M059J (cell line): ENCODE data around the gene ZNF765. TPM values are rescaled to one million over a fixed set of nuclear protein-coding genes. Genes with fewer than 3 reads are reported as not detected.
"Not testable (repeated sequence)": the region's sequence is repeated elsewhere in the genome, so short reads cannot be mapped to it uniquely, and the experiment has no call there.

Experiments used
- DNase-seq: peaks from one replicate; pipeline ENCODE4 v3.0.0-alpha.2; 2012; ENCODE audit warnings: low read depth
- total RNA-seq: library from RNA; depleted of rRNA; stranded (reverse); fragments of >200 nt; shearing (Covaris generic); gene quantifications from 2 replicates; pipeline ENCODE4 v1.2.3, GENCODE V29; 2014; rRNA removed

Gene ZNF765
- total RNA-seq = 10.1 and 10.9 TPM in 2 replicates

DNA sequence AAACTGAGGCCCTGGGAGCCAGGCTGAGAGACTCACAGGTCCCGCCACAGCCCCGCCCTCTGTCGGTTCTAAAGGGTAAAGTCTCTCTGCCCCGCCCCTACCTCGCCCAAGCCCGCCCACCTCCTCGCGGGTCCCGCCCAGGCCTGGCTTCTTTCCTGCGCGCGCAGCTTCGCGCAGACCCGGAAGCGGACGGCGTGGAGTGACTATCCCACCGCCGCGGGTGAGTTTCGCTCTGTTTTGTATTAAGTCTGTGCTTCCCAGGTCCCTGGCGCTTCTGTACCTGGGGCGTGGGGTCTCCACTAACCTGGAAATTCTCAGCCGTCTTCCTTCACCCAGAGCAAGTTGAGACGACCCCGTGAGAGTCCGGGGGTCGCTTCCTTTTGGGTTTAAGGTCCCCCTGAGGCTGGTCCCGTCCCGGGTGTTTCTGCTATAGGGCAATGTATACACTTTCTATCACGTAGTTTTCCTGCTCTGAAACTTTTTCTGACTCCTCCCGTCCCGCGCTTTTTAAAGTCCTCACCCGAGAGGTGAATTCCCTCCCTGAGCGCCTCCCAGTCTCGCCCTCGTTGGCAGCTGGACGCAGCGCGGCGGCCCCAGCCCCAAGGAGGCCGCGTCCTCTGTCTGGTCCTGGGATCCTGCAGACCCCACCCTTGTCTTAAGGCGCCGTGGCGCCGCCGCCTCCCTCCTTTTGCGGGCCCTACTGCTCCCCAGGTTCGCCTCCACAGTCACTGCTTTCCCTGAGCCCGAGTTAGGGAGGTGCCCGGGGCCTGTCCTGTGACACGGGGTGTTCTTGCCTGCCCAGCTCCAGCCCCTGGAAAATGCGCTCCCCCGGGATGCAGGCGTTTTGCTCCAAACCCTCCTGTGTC is at the start of gene ZNF765:
TSS of gene ZNF765 (plus strand) at position 176 of the 866 bp plus-strand sequence. CDS start 2,867 bp downstream, outside the sequence.
- peak; percentile 91 for DNase-seq

DNA sequence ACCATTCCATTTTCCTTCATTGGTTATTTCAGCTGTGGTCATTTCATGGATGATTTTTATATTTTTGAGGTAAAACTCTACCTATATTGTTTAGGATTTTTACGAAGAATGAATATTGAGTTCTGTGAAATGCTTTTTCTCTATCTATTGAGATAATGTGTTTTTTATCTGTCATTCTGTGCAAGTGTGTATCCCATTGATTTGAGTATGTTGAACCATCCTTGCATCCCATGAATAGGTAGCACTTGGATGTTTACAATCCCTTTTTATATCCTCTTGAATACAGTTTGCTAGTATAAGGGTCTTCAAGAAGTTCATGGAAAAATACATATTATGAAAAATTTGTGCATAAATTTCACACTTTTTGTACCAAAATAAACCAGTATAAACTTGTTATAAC is 39.2 kb upstream of the ZNF765 start:
- no peak for DNase-seq

DNA sequence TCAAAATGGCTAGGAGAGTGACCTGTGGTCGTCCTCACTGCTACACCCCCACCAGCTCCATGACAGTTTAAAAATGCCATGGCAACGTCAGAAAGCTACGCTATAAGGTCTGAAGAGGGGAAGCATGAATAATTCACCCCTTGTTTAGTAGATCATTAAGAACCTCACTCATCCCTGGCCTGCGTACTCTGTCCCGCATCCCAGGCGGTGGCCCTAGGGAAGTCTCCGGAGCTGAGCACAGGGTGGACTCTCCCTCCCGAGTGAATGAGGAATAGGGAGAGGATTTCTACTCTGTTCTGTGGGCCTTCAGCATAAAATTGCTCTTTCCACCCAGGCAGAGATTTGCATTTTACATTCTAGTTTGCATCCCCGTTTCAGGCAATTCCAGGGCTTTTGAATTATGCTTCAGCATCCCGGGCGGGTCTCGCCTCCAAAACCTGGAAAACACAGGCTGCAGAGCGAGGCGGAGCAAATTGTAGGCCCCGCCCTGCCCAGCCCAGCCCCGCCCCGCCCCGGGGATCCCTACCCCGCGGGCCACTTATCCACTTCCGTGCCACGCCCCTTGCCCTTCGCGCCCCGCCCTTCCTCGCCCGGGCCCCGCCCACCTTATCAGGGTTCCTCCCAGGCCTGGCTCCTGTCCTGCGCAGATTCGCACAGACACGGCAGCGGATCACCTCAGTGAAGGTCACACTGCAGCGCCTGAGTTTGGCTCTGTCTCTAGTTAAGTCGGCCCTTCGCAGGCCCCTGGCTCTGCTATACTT is 36.9 kb upstream of the ZNF765 start:
- no peak for DNase-seq

DNA sequence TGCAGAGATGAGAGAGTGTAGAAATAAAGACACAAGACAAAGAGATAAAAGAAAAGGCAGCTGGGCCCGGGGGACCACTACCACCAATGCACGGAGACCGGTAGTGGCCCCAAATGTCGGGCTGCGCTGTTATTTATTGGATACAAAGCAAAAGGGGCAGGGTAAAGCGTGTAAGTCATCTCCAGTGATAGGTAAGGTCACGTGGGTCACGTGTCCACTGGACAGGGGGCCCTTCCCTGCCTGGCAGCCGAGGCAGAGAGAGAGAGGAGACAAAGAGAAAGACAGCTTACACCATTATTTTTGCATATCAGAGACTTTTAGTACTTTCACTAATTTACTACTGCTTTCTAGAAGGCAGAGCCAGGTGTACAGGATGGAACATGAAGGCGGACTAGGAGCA is 34.9 kb upstream of the ZNF765 start:
- DNase-seq = not testable (repeated sequence)

DNA sequence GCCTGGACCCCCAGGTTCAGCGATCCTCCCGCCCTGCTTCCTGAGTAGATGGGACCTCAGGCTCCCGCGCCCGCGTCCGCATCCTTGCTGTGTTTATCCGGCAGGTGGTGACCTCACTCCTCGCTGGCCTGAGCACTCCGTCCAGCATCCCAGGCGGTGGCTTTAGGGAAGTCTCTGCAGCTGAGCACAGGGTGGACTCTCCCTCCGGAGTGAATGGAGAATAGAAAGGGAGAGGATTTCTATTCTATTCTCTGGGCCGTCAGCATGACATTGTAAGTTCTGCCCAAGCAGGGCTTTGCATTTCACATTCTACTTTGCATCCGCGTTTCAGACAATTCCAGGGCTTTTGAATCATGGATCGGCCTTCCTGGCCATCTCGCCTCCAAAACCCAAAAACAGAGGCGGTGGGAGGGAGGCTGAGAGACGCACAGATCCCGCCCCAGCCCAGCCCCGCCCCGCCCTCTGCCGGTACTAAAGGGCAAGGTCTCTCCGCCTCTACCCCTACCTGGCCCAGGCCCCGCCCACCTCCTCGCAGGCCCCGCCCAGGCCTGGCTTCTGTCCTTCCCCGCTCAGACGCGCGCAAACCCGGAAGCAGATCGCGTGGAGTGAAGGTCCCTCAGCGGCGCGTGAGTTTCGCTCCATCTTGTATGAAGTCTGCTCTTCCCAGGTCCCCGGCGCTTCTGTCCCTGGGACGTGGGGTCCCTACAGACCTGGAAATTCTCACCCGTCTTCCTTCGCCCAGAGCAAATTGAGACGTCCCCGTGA is 29.6 kb upstream of the ZNF765 start, which contains the start of gene ZNF525:
TSS of gene ZNF525 (plus strand) at position 572 of the 765 bp plus-strand sequence. CDS start 6,577 bp downstream, outside the sequence.
- DNase-seq = peak; percentile 87

DNA sequence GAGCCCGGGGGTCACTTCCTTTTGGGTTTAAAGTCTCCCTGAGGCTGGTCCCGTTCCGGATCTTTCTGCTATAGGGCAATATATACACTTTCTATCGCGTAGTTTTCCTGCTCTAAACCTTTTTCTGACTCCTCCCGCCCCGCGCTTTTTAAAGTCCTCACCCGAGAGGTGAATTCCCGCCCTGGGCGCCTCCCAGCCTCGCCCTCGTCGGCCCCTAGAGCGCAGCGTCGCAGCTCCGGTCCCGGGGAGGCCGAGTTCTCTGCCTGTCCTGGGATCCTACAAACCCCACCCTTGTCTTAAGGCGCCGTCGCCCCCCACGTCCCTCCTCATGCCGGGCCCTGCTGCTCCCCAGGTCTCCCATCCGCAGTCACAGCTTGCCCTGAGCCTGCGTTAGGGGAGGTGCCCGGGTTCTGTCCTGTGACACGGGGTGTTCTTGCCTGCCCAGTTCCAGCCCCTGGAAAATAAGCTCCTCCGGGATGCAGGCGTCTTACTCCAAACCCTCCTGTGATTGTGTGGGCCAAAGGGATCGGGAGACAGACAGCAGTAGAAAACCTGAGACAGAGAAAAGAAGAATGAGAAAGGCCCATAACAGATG is 29.0 kb upstream of the ZNF765 start:
- peak; percentile 47 for DNase-seq

DNA sequence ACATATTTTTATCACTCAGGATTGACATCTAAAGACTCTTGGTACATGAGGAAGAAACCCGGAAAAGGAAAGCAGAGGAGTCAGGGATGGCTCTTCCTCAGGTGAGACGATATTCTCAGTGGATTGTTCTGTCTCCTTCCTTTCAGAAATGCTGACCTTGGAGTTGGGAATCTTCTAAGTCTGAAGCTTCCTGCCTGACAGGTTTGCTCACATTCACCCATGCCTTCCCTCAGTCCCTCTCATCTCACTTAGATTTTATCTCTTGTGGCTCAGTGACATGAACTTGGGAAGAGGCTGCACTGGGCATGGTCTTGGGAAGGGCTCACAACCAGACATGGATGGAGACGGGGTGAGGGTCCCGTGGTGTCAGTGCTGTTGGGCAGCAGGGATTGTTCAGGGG is 22.8 kb upstream of the ZNF765 start:
- DNase-seq = no peak

DNA sequence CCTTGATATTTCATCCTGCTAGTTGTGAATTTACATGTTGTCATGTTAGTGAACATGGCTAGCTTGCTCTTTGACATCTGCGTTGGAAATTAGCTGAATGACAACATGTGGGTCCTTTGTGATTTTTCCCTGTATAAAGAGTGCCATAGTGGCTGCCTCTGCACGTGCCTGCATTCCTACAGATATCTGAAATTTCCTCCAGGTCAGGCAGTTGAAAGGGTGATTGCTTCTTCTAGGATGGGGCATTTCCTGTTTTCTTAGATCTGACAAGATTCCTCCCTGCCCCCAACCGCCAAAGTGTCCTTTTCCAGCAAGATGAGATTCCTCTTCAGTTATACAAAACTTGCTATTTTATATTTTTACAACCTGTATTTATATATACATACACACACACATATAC is 20.7 kb upstream of the ZNF765 start:
- no peak for DNase-seq

DNA sequence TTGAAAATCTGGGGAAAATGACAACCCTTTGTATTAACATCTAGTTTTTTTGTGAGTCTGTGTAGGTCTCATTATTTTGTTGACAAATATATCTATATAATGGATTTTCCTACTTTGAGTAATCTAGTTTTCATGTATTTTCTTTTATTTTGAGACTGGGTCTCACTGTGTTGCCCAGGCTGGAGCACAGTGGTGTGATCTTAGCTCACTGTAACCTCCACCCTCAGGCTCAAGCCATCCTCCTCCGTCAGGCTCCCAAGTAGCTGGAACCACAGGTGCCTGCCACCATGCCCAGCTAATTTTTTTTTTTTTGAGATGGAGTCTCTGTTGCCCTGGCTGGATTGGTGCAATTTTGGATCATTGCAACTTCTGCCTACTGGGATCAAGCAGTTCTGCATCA is 20.2 kb upstream of the ZNF765 start:
- DNase-seq = no peak

DNA sequence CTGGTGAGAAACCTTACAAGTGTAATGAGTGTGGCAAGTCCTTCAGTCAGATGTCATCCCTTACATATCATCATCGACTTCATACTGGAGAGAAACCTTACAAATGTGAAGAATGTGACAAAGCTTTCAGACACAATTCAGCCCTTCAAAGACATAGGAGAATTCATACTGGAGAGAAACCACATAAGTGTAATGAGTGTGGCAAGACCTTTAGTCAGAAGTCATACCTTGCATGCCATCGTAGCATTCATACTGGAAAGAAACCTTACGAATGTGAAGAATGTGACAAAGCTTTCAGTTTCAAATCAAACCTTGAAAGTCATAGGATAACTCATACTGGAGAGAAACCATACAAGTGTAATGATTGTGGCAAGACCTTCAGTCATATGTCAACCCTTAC is 13.6 kb upstream of the ZNF765 start:
- DNase-seq = no peak

DNA sequence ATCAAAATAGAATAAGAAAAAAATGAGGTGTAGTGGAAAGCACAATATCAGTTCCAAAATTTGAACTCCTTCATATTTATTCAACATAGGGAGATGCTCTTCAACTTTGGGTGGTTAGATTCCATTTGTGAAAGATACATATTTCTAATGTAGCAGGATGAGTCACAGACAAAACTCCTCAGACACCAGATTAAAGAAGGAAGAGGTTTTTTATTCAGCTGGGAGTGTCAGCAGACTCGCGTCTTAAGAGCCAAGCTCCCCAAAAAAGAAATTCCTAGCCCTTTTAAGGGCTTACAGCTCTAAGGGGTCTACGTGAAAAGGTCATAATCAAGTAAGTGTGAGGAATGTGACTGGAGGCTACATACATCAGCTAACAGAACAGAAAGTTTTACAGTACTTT is 6.8 kb upstream of the ZNF765 start:
- no peak for DNase-seq

DNA sequence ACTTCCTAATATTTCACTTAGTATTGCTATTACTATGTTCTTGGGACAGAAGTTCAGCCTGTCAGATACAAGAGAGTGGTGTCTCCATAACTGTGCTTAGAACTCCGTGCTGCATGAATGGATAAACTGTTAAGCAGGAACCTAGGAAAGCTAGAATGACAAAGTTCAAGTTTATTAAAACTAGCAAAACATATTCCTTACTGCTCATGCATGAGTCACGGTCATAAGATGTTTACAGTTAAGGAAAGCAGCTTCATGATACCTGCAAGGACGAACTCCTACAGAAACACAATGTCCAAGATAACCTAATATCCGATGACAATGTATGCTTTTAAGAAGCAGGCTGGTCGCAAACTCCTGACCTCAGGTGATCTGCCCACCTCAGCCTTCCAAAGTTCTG is 6.0 kb upstream of the ZNF765 start:
- DNase-seq = no peak

DNA sequence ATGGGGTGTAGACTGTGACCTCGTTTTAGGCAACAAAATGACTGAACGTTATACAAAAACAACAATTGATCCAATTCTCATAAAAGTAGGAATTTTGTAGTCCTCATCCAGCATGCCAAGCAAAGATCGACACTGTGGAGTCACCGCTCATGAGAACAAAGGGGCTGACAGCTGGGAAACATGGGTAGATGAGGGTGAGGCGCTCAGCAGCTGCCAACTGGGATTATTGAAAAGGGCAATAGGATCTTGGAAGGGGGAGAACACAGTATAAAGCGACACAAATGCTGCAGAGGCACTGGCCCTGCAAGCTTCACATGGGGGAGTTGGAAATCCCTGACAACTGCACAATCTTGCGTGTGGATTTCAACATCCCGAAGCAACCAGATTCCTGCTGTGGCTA is 5.4 kb upstream of the ZNF765 start:
- no peak for DNase-seq

DNA sequence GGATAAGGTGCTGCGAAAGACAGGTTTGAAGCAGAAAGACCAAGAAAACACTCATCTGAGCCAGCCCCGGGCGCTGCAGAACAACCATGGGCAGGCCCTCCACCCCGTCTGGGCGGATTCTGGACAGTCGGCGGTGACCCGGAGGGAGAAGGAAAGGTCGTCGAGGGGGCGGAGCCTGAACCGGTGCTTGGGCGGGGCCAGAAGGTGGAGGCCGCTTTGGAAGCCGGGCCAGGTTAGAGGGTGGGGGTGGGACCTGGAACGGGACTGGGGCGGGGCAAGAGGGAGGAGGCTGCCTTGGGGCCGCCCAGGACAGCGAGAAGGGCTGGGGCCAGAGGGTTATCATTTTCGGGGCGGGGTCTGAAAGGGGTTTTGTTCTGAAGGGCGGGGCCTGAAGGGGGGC is 5.0 kb upstream of the ZNF765 start:
- no peak for DNase-seq

DNA sequence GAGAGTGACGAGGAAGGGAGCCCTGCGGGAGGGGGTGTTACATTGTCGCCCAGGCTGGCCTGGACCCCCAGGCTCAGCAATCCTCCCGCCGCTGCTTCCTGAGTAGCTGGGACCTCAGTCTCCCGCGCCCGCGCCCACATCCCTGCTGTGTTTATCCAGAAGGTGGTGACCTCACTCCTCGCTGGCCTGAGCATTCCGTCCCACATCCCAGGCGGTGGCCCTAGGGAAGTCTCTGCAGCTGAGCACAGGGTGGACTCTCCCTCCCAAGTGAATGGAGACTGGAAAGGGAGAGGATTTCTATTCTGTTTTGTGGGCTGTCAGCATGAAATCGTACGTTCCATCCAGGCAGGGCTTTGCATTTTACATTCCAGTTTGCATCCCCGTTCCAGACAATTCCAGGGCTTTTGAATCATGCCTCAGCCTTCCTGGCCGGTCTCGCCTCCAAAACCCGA is 401 bp upstream of the ZNF765 start:
- peak; percentile 83 for DNase-seq

DNA sequence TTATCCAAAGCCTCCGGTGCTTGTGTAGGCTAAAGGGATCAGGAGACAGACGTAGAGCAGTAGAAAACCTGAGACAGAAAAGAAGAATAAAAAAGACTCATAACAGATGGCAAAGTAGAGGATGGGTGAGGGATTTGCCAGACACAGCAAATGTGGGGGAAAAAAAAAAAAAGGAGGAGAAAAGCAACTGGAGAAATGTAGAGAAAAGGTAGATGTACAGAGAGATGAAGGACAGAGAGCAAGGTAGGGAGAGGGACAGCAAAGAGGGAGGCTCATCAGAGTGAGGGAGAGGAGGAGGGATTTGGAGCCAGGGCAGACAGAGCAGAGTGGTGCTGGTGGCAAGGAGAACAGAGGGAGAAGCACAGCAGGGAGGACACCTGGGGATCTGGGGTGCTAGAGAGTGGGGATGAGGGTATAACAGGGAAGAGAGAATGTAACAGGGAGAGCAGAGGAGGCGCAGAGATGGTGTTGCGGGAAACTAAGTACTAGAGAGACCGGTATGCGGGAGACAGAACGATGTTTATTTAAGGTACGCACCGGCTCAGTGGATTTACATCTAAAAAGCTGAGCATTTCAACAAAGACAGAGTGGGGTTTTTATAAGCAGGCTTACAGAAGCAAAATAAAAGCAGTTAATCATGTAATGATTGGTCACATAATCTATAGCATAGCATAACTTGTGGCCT is 1.0 kb downstream of the ZNF765 start:
- DNase-seq = not testable (repeated sequence)

DNA sequence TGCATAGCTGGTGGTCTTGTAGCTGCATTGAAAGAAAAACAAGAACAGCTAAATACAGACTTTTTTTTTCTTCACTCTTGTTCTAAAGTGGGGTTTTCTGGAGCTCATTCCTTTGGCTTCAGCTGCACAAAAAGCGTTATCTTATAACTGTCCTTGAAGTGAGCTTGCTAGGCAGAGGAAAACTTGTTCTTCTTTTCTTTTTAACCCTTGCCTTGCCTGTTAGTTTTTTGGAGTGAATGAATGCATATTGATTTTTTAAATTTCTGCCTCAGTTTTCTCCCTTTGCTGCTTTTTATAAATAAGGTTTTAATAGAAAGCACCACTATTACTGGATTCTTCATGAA is 1.5 kb downstream of the ZNF765 start:
- no peak for DNase-seq

DNA sequence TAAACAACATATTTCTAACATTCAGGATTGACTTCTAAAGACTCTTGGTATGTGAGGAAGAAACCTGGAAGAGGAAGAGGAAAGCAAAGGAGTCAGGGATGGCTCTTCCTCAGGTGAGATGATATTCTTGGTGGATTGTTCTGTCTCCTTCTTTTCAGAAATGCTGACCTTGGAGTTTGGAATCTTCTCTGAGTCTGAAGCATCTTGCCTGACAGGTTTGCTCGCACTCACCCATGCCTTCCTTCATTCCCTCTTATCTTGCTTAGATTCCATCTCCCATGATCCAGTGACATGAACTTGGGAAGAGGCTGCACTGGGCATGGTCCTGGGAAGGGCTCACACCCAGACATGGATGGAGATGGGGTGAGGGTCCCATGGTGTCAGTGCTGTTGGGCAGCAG is 3.0 kb downstream of the ZNF765 start:
- not testable (repeated sequence) for DNase-seq

DNA sequence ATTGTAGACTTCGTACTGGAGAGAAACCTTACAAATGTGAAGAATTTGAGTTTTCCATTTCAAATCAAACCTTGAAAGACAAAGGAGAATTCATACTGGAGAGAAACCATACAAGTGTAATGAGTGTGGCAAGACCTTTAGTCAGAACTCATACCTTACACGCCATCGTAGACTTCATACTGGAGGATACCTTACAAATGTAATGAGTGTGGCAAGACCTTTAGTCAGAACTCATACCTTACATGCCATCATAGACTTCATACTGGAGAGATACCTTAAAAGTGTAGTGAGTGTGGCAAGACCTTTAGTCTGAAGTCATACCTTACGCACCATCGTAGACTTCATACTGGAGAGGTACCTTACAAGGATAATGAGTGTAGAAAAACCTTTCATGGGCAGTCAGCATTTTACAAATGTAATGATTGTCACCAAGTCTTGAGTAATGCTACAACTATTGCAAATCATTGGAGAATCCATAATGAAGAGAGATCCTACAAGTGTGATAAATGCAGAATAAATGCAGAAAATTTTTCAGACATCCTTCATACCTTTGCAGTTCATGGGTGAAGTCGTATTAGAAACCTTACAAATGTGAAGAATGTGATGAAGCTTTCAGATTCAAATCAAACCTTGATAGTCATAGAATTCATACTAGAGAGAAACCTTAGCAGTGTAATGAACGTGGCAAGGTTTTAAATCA is 14.7 kb downstream of the ZNF765 start:
- DNase-seq = no peak

DNA sequence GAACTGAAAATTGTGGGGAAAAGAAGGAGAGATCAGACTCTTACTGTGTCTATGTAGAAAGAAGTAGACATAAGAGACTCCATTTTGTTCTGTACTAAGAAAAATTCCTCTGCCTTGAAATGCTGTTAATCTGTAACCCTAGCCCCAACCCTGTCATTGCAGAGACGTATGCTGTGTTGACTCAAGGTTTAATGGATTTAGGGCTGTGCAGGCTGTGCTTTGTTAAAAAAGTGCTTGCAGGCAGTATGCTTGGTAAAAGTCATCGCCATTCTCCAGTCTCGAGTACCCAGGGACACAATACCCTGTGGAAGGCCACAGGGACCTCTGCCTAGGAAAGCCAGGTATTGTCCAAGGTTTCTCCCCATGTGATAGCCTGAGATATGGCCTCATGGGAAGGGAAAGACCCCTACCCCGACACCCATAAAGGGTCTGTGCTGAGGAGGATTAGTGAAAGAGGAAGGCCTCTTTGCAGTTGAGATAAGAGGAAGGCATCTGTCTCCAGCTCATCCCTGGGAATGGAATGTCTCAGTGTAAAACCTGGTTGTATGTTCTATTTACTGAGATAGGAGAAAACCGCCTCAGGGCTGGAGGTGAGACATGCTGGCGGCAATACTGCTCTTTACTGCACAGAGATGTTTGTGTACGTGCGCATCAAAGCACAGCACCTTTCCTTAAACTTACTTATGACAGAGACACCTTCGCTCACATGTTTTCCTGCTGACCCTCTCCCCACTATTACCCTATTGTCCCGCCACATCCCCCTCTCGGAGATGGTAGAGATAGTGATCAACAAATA is 25.8 kb downstream of the ZNF765 start:
- DNase-seq = not testable (repeated sequence)
